H4 (cell line): ENCODE data around the gene RNASEH2A. TPM values are rescaled to one million over a fixed set of nuclear protein-coding genes. Genes with fewer than 3 reads are reported as not detected.

ENCODE experiments used
- DNase-seq: peaks from one replicate; pipeline ENCODE4 v3.0.0-alpha.2; 2015; ENCODE audit warnings: low spot score
- total RNA-seq: library from RNA; depleted of rRNA; stranded (reverse); fragments of >200 nt; shearing (Covaris generic); gene quantifications from 2 replicates; pipeline ENCODE4 v1.2.3, GENCODE V29; 2014

The RNASEH2A gene
- total RNA-seq, 1 experiment from 2014 or later, result 92.1 TPM

GRCh38 chr19:12782424-12783290, 23.7 kb upstream of the RNASEH2A start:
- no peak for DNase-seq

- no peak for DNase-seq
These were observed 23.0 kb upstream of the RNASEH2A start for GRCh38 chr19:12783291-12783848.

- no peak for DNase-seq
These were observed 22.5 kb upstream of the RNASEH2A start for GRCh38 chr19:12783849-12784393.

- DNase-seq, result no peak
These were observed 22.0 kb upstream of the RNASEH2A start for GRCh38 chr19:12784394-12784870.

- no peak for DNase-seq
These were observed 21.4 kb upstream of the RNASEH2A start for GRCh38 chr19:12784871-12785430.

- DNase-seq, result no peak
These were observed 20.9 kb upstream of the RNASEH2A start for GRCh38 chr19:12785431-12786031.

GRCh38 chr19:12786141-12786870, 20.1 kb upstream of the RNASEH2A start:
- no peak for DNase-seq

GRCh38 chr19:12786952-12787351, 19.4 kb upstream of the RNASEH2A start:
- no peak for DNase-seq

- DNase-seq, result no peak
These were observed 18.9 kb upstream of the RNASEH2A start for GRCh38 chr19:12787458-12787857.

GRCh38 chr19:12788042-12788681, 18.2 kb upstream of the RNASEH2A start:
- DNase-seq, result no peak

- DNase-seq, result peak; percentile 69
These were observed 17.7 kb upstream of the RNASEH2A start for GRCh38 chr19:12788682-12789097.

GRCh38 chr19:12789098-12789903, 17.1 kb upstream of the RNASEH2A start:
- no peak for DNase-seq

GRCh38 chr19:12789904-12790619, 16.3 kb upstream of the RNASEH2A start:
- peak; percentile 94 for DNase-seq

- DNase-seq, result no peak
These were observed 15.6 kb upstream of the RNASEH2A start for GRCh38 chr19:12790628-12791344.

GRCh38 chr19:12791345-12792050, 14.9 kb upstream of the RNASEH2A start, which contains the start of gene JUNB:
Gene JUNB (plus strand): TSS chr19:12791486. CDS start chr19:12791772, 286 bp downstream.
- DNase-seq, result peak; percentile 96

- no peak for DNase-seq
These were observed 14.1 kb upstream of the RNASEH2A start for GRCh38 chr19:12792051-12792852.

GRCh38 chr19:12792853-12793289, 13.5 kb upstream of the RNASEH2A start:
- no peak for DNase-seq
